NCI-H1092 (cell line): ENCODE measurements around the gene TSC22D1.

Experiments used
- DNase-seq: peaks from one replicate; lab custom pipeline; 2025; lab: John Stamatoyannopoulos, UW

TSC22D1 gene

GRCh38 chr13:44452418-44452817, 123.7 kb downstream of the TSC22D1 start:
- DNase-seq, result no peak

DNA sequence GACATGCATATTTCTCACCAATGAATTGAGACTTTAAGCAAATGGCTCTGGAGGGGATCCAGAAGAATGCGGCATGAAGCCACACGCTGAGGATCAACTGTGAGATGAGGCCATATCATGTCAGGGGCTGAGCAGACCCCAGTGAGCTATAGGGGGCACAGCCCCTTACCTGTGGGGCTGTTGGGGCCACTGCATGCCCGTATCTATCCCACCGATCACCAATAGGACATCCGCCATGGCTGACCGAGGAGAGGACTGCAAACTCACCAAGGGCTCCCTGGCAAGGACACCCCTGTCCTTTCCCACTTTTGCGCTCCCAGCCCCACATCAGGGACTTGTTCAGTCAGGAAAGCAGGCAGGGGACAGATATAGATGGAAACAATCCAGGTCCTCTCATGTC, 124.5 kb downstream of the TSC22D1 start:
- no peak for DNase-seq

DNA sequence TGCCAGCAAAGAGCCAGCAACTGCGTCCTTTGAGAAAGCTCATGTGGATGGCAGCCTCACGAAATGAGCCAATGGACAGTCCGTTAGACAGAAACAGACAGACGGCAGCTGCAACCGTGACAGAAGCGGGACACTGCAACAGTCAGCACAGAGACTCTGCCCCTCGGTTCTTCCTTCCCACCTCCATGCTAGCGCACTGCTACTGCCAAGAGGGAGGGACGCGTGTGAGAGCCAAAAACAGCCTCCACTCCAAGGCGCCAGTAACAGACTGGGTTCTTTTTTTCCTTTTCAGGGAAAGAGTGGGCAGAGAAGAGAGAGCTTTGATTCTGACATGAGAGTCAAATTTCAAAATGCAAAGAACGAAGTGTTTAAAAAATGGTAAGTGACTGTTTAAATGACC, 125.0 kb downstream of the TSC22D1 start:
- DNase-seq, result no peak

DNA sequence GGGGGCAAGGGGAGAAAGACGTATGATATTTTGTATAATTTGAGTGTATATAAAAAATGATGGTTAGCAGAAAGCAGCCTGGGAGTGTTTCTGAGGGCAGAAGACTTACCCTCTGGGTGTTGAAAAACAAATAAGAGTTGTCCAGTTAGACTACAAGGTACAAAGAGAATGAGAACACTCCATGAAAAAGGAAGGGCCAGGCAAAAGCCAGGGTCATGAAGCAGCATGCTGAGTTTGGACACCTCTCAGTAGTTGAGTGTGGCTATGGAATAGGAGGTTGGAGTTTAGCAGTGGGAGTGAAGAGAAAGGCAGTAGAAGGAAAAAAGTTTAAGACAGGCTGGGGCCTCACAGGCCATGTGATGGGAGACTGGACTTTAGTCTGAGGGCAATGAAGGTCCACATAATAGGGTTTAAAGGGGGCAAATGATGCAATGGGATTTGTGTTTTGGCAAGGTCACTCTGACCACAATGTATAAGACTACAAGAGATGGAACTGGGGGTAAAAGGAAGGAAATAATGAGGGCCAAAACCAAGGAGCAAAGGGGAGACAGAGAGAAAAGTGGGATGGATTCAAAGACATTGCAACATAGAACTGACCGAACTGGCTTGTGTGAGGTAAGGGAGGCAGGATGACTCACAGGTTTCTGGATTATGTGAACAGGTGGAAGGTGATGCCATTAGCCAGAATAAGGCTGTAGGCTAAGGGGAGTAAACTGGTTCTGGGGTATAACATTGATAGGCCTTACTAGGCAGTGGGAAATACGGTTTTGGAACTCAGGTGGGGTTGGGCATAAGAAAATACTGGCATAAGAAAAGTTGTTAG, 125.9 kb downstream of the TSC22D1 start:
- DNase-seq, result no peak

DNA sequence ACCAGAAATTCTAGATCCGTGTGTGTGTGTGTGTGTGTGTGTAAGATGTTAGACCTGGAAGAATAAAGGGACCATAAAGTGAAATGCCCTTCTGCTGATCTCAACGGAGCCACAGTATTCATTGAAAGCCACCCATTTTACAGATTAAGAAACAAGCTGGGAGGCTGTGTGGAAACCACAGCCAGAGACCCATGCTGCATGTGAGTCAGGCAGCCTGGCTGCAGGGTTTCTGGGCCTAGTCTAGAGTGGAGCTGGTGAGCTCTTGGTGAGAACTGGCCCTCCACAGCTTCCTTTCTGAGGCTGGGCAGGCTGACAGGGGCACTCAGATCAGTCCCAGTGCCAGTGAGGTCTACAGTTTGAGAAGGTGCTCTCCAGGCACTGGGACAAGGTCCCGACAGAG, 127.3 kb downstream of the TSC22D1 start:
- DNase-seq, result no peak

DNA sequence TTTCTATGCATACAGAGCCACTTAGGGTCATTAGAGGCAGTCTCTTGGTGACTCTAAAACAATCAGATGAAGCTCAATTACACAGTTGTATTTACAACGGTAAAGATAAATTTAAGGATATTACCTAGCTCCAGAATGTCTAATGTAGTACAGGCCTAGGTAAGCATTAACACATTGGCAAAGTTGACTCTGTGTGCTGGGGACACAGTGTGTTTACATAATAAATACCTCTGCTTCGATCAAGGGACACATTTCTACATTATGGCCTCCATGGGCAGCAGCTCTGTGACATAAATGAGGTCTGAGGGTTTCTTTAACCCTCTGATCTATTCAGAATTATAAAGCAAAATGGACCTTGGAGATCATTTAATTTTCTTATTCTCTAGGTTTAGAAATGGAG, 127.8 kb downstream of the TSC22D1 start:
- no peak for DNase-seq

GRCh38 chr13:44447783-44448321, 128.3 kb downstream of the TSC22D1 start:
- DNase-seq, result no peak

- DNase-seq, result no peak
Observed at GRCh38 chr13:44440046-44440608, 136.0 kb downstream of the TSC22D1 start.

- no peak for DNase-seq
Observed at GRCh38 chr13:44439452-44440024, 136.6 kb downstream of the TSC22D1 start.

GRCh38 chr13:44438234-44438579, 137.9 kb downstream of the TSC22D1 start:
- DNase-seq, result no peak

- DNase-seq, result no peak
Observed at GRCh38 chr13:44437356-44438233, 138.5 kb downstream of the TSC22D1 start.

GRCh38 chr13:44436589-44437337, 139.4 kb downstream of the TSC22D1 start:
- peak; percentile 88 for DNase-seq

GRCh38 chr13:44435919-44436510, 140.1 kb downstream of the TSC22D1 start:
- DNase-seq, result no peak

GRCh38 chr13:44435142-44435918, 140.8 kb downstream of the TSC22D1 start:
- DNase-seq, result peak; percentile 97

GRCh38 chr13:44434766-44435141, 141.4 kb downstream of the TSC22D1 start:
- no peak for DNase-seq

GRCh38 chr13:44433863-44434765, 142.0 kb downstream of the TSC22D1 start:
- DNase-seq, result no peak

DNA sequence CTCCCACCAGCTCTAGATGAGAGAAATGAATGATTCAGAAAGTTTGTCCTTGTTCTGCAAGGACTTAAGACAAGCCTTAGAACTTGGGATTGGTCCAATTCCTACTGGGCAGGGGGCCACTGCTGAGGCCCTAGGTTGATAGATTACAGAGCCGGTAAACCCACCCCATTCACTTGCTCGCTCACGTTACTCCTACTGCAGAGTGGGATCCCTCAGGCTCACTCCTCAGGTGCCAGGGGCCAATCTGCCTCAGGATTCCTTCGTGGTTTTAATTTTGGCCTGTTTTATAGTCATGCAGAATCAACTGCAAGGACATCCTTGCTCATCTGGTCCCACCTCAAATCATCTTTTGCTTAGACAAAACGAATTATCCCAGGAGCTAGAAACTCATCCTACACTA, 143.5 kb downstream of the TSC22D1 start:
- no peak for DNase-seq

DNA sequence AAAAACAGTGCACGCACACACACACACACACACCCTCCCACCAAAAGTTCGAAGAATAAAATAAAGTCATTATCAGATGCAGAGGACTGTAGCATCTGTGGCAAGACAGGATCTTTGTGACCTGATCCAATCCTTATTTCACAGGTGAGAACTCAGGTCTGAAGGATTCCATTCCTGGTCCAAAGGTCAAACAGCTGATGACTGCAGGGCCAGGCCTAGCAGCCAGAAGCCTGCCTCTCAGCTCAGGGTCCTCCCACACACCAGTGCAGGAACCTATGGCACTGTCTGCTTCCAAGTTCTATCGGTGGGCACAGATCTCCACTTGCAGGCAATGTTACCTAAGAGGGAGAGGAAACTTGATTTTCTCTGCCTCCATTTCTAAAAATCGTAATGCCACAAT, 145.0 kb downstream of the TSC22D1 start:
- no peak for DNase-seq

DNA sequence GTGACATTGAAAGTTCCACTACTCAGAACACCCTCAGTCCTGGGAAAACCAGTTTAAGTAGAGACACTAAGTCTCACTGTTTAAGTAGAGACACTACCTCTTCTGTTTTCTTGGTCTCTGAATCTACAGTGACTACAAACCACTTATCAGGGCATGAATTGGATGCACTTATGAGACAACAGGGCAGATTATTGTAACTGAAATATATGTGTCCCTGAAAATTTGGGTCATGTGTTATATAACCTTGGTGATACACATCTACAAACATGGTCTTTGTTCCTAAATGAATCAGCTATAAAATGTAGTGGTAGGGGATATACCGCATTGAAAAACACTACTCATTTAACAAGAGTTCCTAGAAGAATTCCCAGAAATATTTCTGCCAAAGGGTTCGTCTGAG, 146.8 kb downstream of the TSC22D1 start:
- DNase-seq, result no peak
